ENCODE results near the gene TRIM65. TPM values are rescaled to one million over a fixed set of nuclear protein-coding genes. Genes with fewer than 3 reads are reported as not detected.
A peak's percentile ranks its signal among the peaks of the same experiment; 100 is the strongest.
"Not testable (repeated sequence)": the region's sequence is repeated elsewhere in the genome, so short reads cannot be mapped to it uniquely, and the experiment has no call there.

TRIM65 gene
- total RNA-seq, 6 experiments from 2014 or later: 5.9 to 8.1 (median 7.6) TPM

GRCh38 chr17:75854881-75855309 is 41.9 kb downstream of the TRIM65 start:
- Histone ChIP-seq H3K27me3 (no peaks in the 10 kb centered on the region), H3K9me3 (no peaks in the 10 kb centered on the region), H3K27ac (peak overlapping the region; percentile 87 to 100 (median 97)), H3K4me3 (peak overlapping the region; percentile 64 to 98 (median 68)), H3K36me3 (peaks cover 0 to 17% (median 9%) of the 10 kb centered on the region in 4 donors), H3K4me1 (peaks cover 0 to 49% (median 23%) of the 10 kb centered on the region in 4 donors)
- 0% methylated on average over 18 of the region's 19 CpGs for WGBS (ENCODE audit: insufficient coverage, low coverage, low lambda C conversion rate, missing lambda C conversion rate)
- TF ChIP-seq CTCF (IDR thresholded peaks at IDR 0.05) (no peak), POLR2A (IDR thresholded peaks at IDR 0.05) (no peak)
- DNase-seq (peak in 2 of 3 donors; percentile 67 to 70), ATAC-seq (peak; percentile 2 to 23 (median 4))
- intact Hi-C loops (cut with DNase I): no loop called here

- H3K4me1 ChIP-seq: peaks cover 0 to 55% (median 23%) of the 10 kb centered on the region in 4 donors
- intact Hi-C loops (cut with DNase I): no loop called here
- H3K36me3 ChIP-seq: peaks cover 2 to 24% (median 13%) of the 10 kb centered on the region in 4 donors
- DNase-seq: peak in 2 of 3 donors; percentile 45 to 54
- H3K27ac ChIP-seq: peak overlapping the region; percentile 87 to 100 (median 97)
- peak overlapping the region; percentile 64 to 98 (median 68) for H3K4me3 ChIP-seq
- TF ChIP-seq POLR2A (IDR thresholded peaks at IDR 0.05) (peak; percentile 60), CTCF (IDR thresholded peaks at IDR 0.05) (no peak)
- 13% methylated on average over 7 of the region's 7 CpGs for WGBS (ENCODE audit: insufficient coverage, low coverage, low lambda C conversion rate, missing lambda C conversion rate)
- no peaks in the 10 kb centered on the region for H3K9me3 ChIP-seq
- peak in 3 of 4 donors; percentile 9 to 32 (median 26) for ATAC-seq
- H3K27me3 ChIP-seq: no peaks in the 10 kb centered on the region
These were observed 42.5 kb downstream of the TRIM65 start for GRCh38 chr17:75854101-75854748.

DNA sequence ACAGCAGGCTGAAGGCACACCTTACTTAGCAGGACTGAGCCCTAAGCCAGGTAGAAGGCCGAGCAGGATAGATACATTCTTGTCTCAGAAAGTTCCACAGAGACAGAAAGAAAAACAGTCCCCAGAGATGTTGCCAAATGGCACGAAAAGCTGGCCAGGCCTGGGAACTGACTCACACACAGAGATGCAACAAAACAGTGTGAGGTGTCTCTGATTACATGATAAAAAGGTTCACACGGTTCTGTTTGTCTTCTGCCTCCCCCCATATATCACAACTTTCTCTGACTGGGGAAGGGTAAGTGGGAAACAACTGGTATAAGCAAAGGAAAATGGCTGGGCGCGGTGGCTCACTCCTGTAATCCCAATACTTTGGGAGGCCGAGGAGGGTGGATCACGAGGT is 43.3 kb downstream of the TRIM65 start:
- ATAC-seq: peak in 1 of 4 donors; percentile 1
- no peak for TF ChIP-seq CTCF (IDR thresholded peaks at IDR 0.05)
- no peak for TF ChIP-seq POLR2A (IDR thresholded peaks at IDR 0.05)
- peaks cover 0 to 60% (median 23%) of the 10 kb centered on the region in 4 donors for H3K4me1 ChIP-seq
- peak overlapping the region in 2 of 3 donors; percentile 64 to 68 for H3K4me3 ChIP-seq
- intact Hi-C loops (cut with DNase I): no loop called here
- DNase-seq: no peak
- no peaks in the 10 kb centered on the region for H3K9me3 ChIP-seq
- 60% methylated on average over 7 of the region's 7 CpGs for WGBS (ENCODE audit: insufficient coverage, low coverage, low lambda C conversion rate, missing lambda C conversion rate)
- H3K27me3 ChIP-seq: no peaks in the 10 kb centered on the region
- peaks cover 4 to 32% (median 16%) of the 10 kb centered on the region in 4 donors for H3K36me3 ChIP-seq
- H3K27ac ChIP-seq: peak overlapping the region; percentile 87 to 100 (median 97)

- peaks cover 0 to 72% (median 21%) of the 10 kb centered on the region in 4 donors for H3K4me1 ChIP-seq
- ATAC-seq; H3K27me3 ChIP-seq; H3K4me3 ChIP-seq; intact Hi-C loops (cut with DNase I); H3K9me3 ChIP-seq: not testable (repeated sequence)
- DNase-seq: peak in 1 of 3 donors; percentile 49
- peak overlapping the region; percentile 61 to 89 (median 85) for H3K27ac ChIP-seq
- H3K36me3 ChIP-seq: peaks cover 10 to 50% (median 27%) of the 10 kb centered on the region in 4 donors
- WGBS (ENCODE audit: insufficient coverage, low coverage, low lambda C conversion rate, missing lambda C conversion rate): 85% methylated on average over 6 of the region's 15 CpGs
These were observed 45.1 kb downstream of the TRIM65 start for GRCh38 chr17:75851693-75851991.

- Histone ChIP-seq H3K4me1 (peaks cover 0 to 73% (median 19%) of the 10 kb centered on the region in 4 donors), H3K27me3 (no peaks in the 10 kb centered on the region), H3K27ac (peak overlapping the region; percentile 61 to 89 (median 85)), H3K36me3 (peaks cover 10 to 55% (median 30%) of the 10 kb centered on the region in 4 donors), H3K4me3 (no peak overlapping the region), H3K9me3 (no peaks in the 10 kb centered on the region)
- WGBS (ENCODE audit: insufficient coverage, low coverage, low lambda C conversion rate, missing lambda C conversion rate): 52% methylated on average over 8 of the region's 12 CpGs
- TF ChIP-seq POLR2A (IDR thresholded peaks at IDR 0.05) (no peak), CTCF (IDR thresholded peaks at IDR 0.05) (no peak)
- intact Hi-C loops (cut with DNase I): no loop called here
- ATAC-seq (peak; percentile 7 to 40 (median 30)), DNase-seq (peak; percentile 68 to 88 (median 87))
These were observed 45.6 kb downstream of the TRIM65 start for GRCh38 chr17:75850928-75851692.

Measured in right lobe of liver (tissue), 6 donors.